Neural cell (in vitro differentiated cells): ENCODE results near the gene CALHM6. TPM values are rescaled to one million over a fixed set of nuclear protein-coding genes. Genes with fewer than 3 reads are reported as not detected.

Source experiments
- H2AFZ ChIP-seq: fragments of 200-600, 300-800 bp; sonication (generic), shearing (Covaris generic); 2 replicates; pipeline ENCODE4 v1.6.0; 2014; ENCODE audit warnings: low read depth, mild to moderate bottlenecking, antibody characterized with exemption, low read length, moderate library complexity
- H3F3A ChIP-seq: fragments of 200-600 bp; shearing (Covaris generic); 2 replicates; pipeline ENCODE4 v1.6.1; 2016; ENCODE audit warnings: mild to moderate bottlenecking, moderate library complexity, mixed read lengths, antibody characterized with exemption, low read length; ENCODE audit not compliant: insufficient read depth, poor library complexity, severe bottlenecking
- H3K27ac ChIP-seq: fragments of 200-600, 300-800 bp; sonication (generic), shearing (Covaris generic); 2 replicates; pipeline ENCODE4 v1.5.1; 2014; ENCODE audit warnings: mild to moderate bottlenecking, low read length, moderate library complexity
- H3K27me3 ChIP-seq: fragments of 300-800, 200-600 bp; sonication (generic), shearing (Covaris generic); 2 replicates; pipeline ENCODE4 v1.6.0; 2014; ENCODE audit warnings: mild to moderate bottlenecking, low read depth, low read length, moderate library complexity; ENCODE audit not compliant: insufficient read depth
- H3K36me3 ChIP-seq: fragments of 300-800, 200-600 bp; sonication (generic), shearing (Covaris generic); 2 replicates; pipeline ENCODE4 v1.5.1; 2014; ENCODE audit warnings: mild to moderate bottlenecking, antibody characterized with exemption, low read length, moderate library complexity; ENCODE audit not compliant: insufficient read depth
- H3K4me2 ChIP-seq: fragments of 300-800, 200-600 bp; sonication (generic), shearing (Covaris generic); 2 replicates; pipeline ENCODE4 v1.6.0; 2014; ENCODE audit warnings: mild to moderate bottlenecking, low read length
- H3K4me3 ChIP-seq: fragments of 300-800, 200-600 bp; sonication (generic), shearing (Covaris generic); 2 replicates; pipeline ENCODE4 v1.5.1; 2014; ENCODE audit warnings: mild to moderate bottlenecking, low read length, moderate library complexity
- H3K79me2 ChIP-seq: fragments of 200-600 bp; shearing (Covaris generic); replicated peaks from 2 replicates; pipeline ENCODE4 v1.6.0; 2014; ENCODE audit warnings: mild to moderate bottlenecking, low read length, moderate library complexity; ENCODE audit not compliant: insufficient read depth
- H3K9ac ChIP-seq: fragments of 300-800, 200-600 bp; sonication (generic), shearing (Covaris generic); 2 replicates; pipeline ENCODE4 v1.6.1; 2016; ENCODE audit warnings: mild to moderate bottlenecking, low read length, mixed read lengths
- H3K9me2 ChIP-seq: fragments of 200-600 bp; shearing (Covaris generic); 2 replicates; pipeline ENCODE4 v1.6.1; 2016; ENCODE audit warnings: mild to moderate bottlenecking, low read length, mixed read lengths; ENCODE audit not compliant: insufficient read depth
- H3K9me3 ChIP-seq: fragments of 200-600, 300-800 bp; sonication (generic), shearing (Covaris generic); 2 replicates; pipeline ENCODE4 v1.6.1; 2016; ENCODE audit warnings: mild to moderate bottlenecking, mixed run types, low read length, moderate library complexity, mixed read lengths
- H4K20me1 ChIP-seq: fragments of 200-600 bp; shearing (Covaris generic); 2 replicates; pipeline ENCODE4 v1.6.1; 2016; ENCODE audit warnings: mild to moderate bottlenecking, mixed run types; ENCODE audit not compliant: insufficient read depth
- CTCF ChIP-seq: fragments of 450-650 bp; IDR thresholded peaks from 2 replicates; pipeline ENCODE4 v1.5.1; 2014; ENCODE audit warnings: antibody characterized with exemption, mild to moderate bottlenecking, moderate library complexity; ENCODE audit not compliant: poor library complexity, severe bottlenecking
- EP300 ChIP-seq: fragments of 450-650 bp; conservative IDR thresholded peaks from 2 replicates; pipeline ENCODE4 v1.6.1; 2014; ENCODE audit warnings: antibody characterized with exemption, mild to moderate bottlenecking, moderate library complexity; ENCODE audit not compliant: poor library complexity, severe bottlenecking
- EZH2 ChIP-seq: fragments of 200-600, 300-800 bp; shearing (Covaris generic), sonication (generic); IDR thresholded peaks from 2 replicates; pipeline ENCODE4 v1.6.1; 2014; ENCODE audit warnings: antibody characterized with exemption, low read length, borderline replicate concordance, mild to moderate bottlenecking; ENCODE audit not compliant: insufficient read depth, poor library complexity, severe bottlenecking
- MXI1 ChIP-seq: fragments of 450-650 bp; conservative IDR thresholded peaks from 2 replicates; pipeline ENCODE4 v1.6.1; 2014; ENCODE audit warnings: antibody characterized with exemption, mild to moderate bottlenecking; ENCODE audit not compliant: poor library complexity, severe bottlenecking
- POLR2AphosphoS5 ChIP-seq: IDR thresholded peaks from 2 replicates; pipeline ENCODE4 v1.6.1; 2012
- RAD21 ChIP-seq: fragments of 450-650 bp; conservative IDR thresholded peaks from 2 replicates; pipeline ENCODE4 v1.6.1; 2014; ENCODE audit warnings: antibody characterized with exemption, mild to moderate bottlenecking, moderate library complexity
- SMC3 ChIP-seq: fragments of 450-650 bp; conservative IDR thresholded peaks from 2 replicates; pipeline ENCODE4 v1.6.1; 2014; ENCODE audit warnings: antibody characterized with exemption, mild to moderate bottlenecking, moderate library complexity; ENCODE audit not compliant: poor library complexity
- TAF1 ChIP-seq: IDR thresholded peaks from 2 replicates; pipeline ENCODE4 v1.6.1; 2012; ENCODE audit warnings: low read depth
- polyA plus RNA-seq: library from polyadenylated mRNA; depleted of rRNA; stranded (reverse); fragments of >200 nt; gene quantifications from 2 replicates; pipeline ENCODE4 v1.2.3, GENCODE V29; 2014
- TF ChIP-seq, protein P1 (sequence below): IDR thresholded peaks from 2 replicates; pipeline ENCODE4 v1.6.1; 2012; ENCODE audit warnings: borderline replicate concordance

Gene CALHM6
- polyA plus RNA-seq, 1 donor from 2014 or later, result 12.0 TPM

DNA sequence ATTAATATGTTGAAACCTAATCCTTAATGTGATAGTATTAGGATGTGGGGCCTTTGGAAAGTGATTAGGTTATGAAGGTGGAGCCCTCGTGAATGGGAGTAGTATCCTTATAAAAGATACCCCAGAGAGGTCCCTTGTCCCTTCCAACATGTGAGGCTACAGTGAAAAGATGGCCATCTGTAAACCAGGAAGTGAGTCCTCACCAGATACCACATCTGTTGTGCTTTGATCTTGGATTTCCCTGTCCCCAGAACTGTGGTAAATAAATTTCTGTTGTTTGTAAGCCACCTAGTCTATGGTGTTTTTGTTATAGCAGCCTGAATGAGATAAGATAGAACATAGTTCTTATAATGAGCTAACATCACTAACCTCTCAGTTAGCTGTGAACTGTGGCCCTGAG is 16.6 kb upstream of the CALHM6 start:
- H3K4me2 ChIP-seq, result no peak overlapping the region
- H3F3A ChIP-seq, result no peaks in the 10 kb centered on the region
- H3K4me3 ChIP-seq, result no peak overlapping the region
- no peak overlapping the region for H3K9ac ChIP-seq
- TF ChIP-seq RAD21 (no peak), POLR2AphosphoS5 (no peak), SMC3 (no peak), MXI1 (no peak), TAF1 (no peak), CTCF (no peak), EP300 (no peak), EZH2 (no peak)
- TF ChIP-seq, protein P1, sequence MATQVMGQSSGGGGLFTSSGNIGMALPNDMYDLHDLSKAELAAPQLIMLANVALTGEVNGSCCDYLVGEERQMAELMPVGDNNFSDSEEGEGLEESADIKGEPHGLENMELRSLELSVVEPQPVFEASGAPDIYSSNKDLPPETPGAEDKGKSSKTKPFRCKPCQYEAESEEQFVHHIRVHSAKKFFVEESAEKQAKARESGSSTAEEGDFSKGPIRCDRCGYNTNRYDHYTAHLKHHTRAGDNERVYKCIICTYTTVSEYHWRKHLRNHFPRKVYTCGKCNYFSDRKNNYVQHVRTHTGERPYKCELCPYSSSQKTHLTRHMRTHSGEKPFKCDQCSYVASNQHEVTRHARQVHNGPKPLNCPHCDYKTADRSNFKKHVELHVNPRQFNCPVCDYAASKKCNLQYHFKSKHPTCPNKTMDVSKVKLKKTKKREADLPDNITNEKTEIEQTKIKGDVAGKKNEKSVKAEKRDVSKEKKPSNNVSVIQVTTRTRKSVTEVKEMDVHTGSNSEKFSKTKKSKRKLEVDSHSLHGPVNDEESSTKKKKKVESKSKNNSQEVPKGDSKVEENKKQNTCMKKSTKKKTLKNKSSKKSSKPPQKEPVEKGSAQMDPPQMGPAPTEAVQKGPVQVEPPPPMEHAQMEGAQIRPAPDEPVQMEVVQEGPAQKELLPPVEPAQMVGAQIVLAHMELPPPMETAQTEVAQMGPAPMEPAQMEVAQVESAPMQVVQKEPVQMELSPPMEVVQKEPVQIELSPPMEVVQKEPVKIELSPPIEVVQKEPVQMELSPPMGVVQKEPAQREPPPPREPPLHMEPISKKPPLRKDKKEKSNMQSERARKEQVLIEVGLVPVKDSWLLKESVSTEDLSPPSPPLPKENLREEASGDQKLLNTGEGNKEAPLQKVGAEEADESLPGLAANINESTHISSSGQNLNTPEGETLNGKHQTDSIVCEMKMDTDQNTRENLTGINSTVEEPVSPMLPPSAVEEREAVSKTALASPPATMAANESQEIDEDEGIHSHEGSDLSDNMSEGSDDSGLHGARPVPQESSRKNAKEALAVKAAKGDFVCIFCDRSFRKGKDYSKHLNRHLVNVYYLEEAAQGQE, result no peak
- H3K27me3 ChIP-seq, result no peaks in the 10 kb centered on the region
- H3K79me2 ChIP-seq, result no peaks in the 10 kb centered on the region
- no peaks in the 10 kb centered on the region for H4K20me1 ChIP-seq
- no peak overlapping the region for H3K27ac ChIP-seq
- H3K36me3 ChIP-seq, result no peaks in the 10 kb centered on the region
- no peak overlapping the region for H2AFZ ChIP-seq
- no peaks in the 10 kb centered on the region for H3K9me3 ChIP-seq
- no peaks in the 10 kb centered on the region for H3K9me2 ChIP-seq

DNA sequence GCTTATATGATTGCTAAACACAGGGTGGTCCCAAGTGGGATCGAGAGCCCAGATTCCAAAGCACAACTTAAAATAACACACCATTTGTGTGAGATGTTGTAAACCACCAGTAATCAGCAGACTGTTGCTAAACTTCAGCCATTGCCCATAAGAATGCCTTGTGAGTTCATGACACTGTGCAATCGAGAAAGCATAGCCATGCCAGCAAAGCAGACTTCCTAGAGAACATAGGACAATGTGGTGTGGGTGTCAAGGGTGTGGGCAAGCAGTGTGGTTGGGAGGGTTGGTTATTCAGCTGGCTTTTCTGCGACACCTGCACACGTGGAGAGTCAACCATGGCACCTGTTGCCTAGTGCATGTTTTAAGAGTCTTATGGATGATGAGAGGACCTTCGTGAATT is 16.1 kb upstream of the CALHM6 start:
- H3F3A ChIP-seq, result no peaks in the 10 kb centered on the region
- H3K4me3 ChIP-seq, result no peak overlapping the region
- no peak overlapping the region for H3K27ac ChIP-seq
- H2AFZ ChIP-seq, result no peak overlapping the region
- no peaks in the 10 kb centered on the region for H3K79me2 ChIP-seq
- no peak overlapping the region for H3K9ac ChIP-seq
- H3K9me3 ChIP-seq, result no peaks in the 10 kb centered on the region
- H3K9me2 ChIP-seq, result no peaks in the 10 kb centered on the region
- no peak overlapping the region for H3K4me2 ChIP-seq
- H3K36me3 ChIP-seq, result no peaks in the 10 kb centered on the region
- H3K27me3 ChIP-seq, result no peaks in the 10 kb centered on the region
- TF ChIP-seq POLR2AphosphoS5 (no peak), TAF1 (no peak), MXI1 (no peak), SMC3 (no peak), RAD21 (no peak)
- TF ChIP-seq, protein P1, result no peak
- H4K20me1 ChIP-seq, result no peaks in the 10 kb centered on the region
